Endometrium (tissue), 2 donors: ENCODE results near the gene RNU1-4.
"Not testable (repeated sequence)": the region's sequence is repeated elsewhere in the genome, so short reads cannot be mapped to it uniquely, and the experiment has no call there.

ENCODE experiments used
- FAIRE-seq: peaks from 2 replicates; lab custom pipeline; 2012; peaks lifted over from hg19 to GRCh38; lab: Jason Lieb, UNC
- donor health status: control.
- donor health status: control.

Gene RNU1-4

DNA sequence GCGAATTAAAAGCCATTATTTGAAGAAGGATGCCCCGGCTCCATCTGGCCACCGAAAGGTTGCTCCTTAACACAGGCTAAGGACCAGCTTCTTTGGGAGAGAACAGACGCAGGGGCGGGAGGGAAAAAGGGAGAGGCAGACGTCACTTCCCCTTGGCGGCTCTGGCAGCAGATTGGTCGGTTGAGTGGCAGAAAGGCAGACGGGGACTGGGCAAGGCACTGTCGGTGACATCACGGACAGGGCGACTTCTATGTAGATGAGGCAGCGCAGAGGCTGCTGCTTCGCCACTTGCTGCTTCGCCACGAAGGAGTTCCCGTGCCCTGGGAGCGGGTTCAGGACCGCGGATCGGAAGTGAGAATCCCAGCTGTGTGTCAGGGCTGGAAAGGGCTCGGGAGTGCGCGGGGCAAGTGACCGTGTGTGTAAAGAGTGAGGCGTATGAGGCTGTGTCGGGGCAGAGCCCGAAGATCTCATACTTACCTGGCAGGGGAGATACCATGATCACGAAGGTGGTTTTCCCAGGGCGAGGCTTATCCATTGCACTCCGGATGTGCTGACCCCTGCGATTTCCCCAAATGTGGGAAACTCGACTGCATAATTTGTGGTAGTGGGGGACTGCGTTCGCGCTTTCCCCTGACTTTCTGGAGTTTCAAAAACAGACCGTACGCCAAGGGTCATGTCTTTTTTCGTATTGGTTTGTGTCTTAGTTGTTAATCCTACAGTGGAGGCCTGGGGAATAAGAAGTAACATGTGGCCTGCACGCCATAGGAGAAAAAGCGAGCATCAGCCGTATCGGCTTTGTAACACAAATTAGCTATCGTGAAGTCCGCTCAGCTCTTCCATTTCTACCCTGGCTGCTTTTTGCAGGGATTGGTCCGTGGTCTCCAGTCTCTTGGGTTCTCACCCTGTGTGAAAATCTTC lies at the start of gene RNU1-4:
Gene RNU1-4, plus strand, starts transcription at position 470 of the 918 bp plus-strand sequence.
- FAIRE-seq = peak; percentile 96

GRCh38 chr1:16690971-16691682 lies 49.2 kb upstream of the RNU1-4 start:
- FAIRE-seq = not testable (repeated sequence)

DNA sequence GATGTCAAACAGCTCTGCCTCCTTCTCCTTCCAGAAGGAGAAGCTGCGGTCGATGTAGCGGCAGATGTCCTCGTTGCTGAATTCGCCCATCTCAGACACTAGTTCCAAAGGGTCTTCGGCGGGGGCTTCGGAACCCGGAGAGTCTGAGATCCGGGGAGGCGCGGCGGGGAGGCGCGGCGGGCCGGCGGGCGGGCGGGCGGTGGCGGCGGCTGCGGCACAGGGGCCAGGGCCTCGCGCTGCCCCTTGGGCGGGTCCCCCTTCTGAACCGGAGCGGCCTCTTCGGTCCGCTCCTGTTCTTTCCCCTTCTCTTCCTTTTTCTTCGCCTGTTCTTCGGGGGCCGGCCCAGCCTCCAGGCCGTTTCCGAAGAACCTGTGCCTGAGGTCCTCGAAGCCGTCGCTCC lies 48.0 kb upstream of the RNU1-4 start:
- not testable (repeated sequence) for FAIRE-seq

- not testable (repeated sequence) for FAIRE-seq
Measured at GRCh38 chr1:16692717-16693448, 47.4 kb upstream of the RNU1-4 start.

- FAIRE-seq = not testable (repeated sequence)
Measured at GRCh38 chr1:16693449-16694307, 46.6 kb upstream of the RNU1-4 start.

- not testable (repeated sequence) for FAIRE-seq
Measured at GRCh38 chr1:16694308-16694702, 46.0 kb upstream of the RNU1-4 start.

DNA sequence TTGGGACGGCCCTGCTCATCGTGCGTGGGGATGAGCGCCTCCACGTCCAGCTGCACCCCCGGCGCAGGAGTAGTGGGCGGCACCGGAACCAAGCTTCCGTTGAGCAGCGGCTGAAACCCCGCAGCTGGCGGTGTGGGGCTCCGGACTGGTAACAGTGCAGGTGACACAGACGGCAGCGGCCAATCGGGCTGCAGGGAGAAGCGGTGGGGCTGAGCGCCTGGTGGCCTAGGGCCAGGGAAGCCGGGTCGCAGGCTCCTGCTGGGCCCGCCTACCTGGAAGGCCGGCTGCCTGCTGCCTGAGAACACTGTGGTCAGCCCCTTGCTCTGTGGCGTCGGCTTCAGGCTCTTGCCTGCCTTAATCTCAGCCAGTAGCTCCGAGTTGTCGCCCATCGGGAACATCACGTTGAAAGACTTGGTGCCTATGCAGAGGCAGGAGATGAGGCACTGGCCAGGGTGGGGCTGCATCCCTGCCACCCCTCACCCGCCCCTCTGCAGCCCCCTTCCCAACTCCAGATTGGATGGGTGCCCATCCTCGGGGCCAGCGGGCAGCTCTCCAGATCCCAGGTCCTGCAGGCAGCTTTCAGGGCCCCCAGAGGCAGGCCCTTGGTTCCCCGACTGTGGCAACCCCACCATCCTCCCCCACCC lies 43.7 kb upstream of the RNU1-4 start:
- FAIRE-seq = not testable (repeated sequence)

GRCh38 chr1:16697152-16697551 lies 43.2 kb upstream of the RNU1-4 start:
- not testable (repeated sequence) for FAIRE-seq

GRCh38 chr1:16699440-16699839 lies 40.9 kb upstream of the RNU1-4 start:
- not testable (repeated sequence) for FAIRE-seq

GRCh38 chr1:16700138-16700895 lies 40.0 kb upstream of the RNU1-4 start:
- FAIRE-seq = not testable (repeated sequence)

- not testable (repeated sequence) for FAIRE-seq
Measured at GRCh38 chr1:16701189-16701588, 39.1 kb upstream of the RNU1-4 start.

- not testable (repeated sequence) for FAIRE-seq
Measured at GRCh38 chr1:16702280-16702679, 38.0 kb upstream of the RNU1-4 start.

DNA sequence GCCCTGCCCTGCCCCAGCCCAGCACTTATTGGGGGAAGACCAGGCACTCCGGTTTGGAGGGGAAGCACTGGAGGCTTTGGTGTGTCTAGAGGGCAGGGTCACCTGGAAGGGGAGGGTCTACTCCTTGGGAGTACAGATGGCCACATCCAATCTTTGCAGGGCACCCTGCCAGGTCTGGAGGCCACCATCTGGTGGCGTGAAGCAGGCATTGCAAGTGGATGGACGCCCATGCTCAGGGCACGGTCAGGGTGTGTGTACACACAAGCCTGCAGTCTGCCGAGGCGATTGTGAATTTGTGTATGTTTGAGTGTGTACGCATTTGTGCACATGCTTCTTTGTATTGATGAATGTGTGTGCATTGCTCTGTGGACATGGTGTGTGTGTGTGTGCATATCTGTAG lies 37.2 kb upstream of the RNU1-4 start:
- FAIRE-seq = peak; percentile 62

DNA sequence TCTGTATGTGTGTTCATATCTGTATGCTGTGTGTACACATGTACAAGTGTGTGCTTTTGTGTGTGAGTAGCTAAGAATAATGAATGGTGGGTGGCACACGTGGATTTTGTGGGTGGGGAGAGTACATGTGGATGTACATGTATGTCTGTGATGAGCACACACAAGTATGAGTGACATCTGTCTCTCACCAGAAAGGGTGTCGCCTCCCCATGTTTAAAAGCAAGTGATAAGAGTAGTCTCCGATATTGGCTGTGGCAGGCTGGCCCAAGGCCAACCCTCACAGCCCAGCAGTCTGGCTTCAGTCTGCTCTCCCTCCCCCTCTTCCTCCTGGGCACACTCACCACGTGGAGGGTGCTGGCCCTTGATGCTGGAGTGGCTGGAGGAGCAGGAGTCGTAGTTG lies 36.7 kb upstream of the RNU1-4 start:
- not testable (repeated sequence) for FAIRE-seq

DNA sequence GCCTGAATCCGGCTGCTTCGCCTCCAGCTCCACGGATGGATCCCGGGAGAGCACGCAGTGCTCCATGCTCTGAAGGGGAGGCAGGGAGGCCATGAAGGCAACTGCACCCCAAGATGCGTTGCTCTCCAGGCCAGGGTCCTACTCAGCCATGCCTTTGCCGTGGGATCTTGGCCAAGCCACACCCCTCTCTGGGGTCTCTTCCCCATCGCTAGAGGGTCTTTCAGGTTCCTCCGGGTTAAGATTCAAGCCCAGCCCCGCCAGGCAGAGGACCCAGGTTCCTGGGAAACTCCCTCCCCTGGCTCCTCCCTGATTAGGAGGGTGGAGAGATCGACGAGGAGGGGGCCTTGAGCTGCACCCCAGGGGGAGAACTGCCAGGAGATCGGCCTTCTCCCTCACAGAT lies 36.2 kb upstream of the RNU1-4 start:
- not testable (repeated sequence) for FAIRE-seq

DNA sequence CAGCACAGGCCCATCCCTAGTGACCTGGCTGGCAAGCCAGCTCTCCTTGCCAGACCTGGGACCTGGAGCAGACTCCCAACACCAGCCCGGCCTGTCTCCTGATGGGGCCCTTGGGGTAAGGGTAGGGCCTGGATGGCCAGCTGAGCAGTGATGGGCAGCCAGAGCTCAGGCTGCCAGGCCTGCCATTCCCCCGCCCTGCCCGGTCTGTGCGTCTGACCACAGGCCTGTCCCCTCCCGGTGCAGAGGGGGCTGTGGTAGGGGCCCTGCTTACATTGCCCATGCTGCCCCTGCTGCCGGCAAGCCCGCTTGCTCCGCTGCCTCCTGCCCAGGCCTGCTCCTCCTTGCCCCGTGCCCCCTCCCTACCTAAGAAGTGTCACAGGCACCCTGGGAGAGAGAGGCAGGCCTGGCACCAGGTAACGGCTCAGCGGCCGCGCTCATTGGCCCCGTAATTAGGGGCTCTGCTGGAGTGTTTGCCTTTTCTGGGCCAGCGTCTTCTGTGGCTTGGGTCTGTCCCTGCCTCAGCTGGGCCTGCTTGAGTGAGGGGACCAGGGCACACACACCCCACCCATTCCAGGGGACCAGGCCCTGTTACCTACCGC lies 35.7 kb upstream of the RNU1-4 start:
- FAIRE-seq = not testable (repeated sequence)

DNA sequence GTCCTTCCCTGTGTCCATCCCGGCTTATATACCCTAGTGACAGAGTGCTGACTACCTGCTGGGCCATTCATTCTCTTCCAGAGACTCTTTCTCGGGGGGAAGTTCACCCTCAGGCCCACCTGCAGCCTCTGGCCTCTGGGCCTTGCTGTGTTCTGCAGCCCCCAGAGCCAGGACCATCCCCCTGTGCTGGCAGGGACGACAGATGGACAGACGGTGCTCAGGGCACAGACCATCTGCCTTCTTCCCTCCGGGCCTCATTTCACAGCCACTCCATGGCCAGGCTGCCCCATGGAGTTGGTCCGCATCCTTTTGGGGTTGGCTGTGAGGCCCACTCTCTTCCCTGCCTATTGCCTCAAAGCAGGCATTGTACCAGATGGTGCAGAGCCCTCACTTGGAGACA lies 34.0 kb upstream of the RNU1-4 start:
- not testable (repeated sequence) for FAIRE-seq

GRCh38 chr1:16707130-16708093 lies 32.9 kb upstream of the RNU1-4 start:
- FAIRE-seq = not testable (repeated sequence)
